ENCODE data around the gene PARM1. TPM values are rescaled to one million over a fixed set of nuclear protein-coding genes. Genes with fewer than 3 reads are reported as not detected.

The PARM1 gene
- total and polyA plus RNA-seq, 3 experiments from 2014 or later: not detected

DNA sequence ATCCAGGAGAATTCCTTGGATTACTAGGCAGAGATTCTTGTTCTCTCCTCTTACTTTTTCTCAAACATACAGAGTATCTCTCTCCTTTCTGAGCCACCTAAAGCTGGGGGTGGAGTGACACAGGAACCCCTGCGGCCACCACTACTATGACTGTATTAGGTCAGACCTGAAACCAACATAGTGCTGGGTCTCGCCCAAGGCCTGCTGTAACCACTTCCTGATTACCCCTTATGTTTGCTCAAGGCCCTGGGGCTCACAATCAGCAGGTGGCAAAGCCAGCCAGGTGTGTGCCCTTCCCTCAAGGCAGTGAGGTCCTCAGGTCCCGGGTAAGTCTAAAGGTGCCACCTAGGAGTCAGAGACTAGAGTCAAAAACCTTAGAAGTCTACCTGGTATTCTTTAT is 166.4 kb downstream of the PARM1 start:
- Histone ChIP-seq H3K27ac (ENCODE audit: low read depth, low read length) (no peak overlapping the region), H3K9me3 (ENCODE audit: low read length) (no peaks in the 10 kb centered on the region), H3K27me3 (ENCODE audit: insufficient read depth, low read length, poor library complexity, severe bottlenecking) (no peaks in the 10 kb centered on the region), H3K4me1 (ENCODE audit: insufficient read depth, low read length) (no peaks in the 10 kb centered on the region), H3K4me3 (ENCODE audit: low read length) (no peak overlapping the region), H3K36me3 (ENCODE audit: insufficient read depth, low read length) (no peaks in the 10 kb centered on the region)
- H3K9me3 Mint-ChIP-seq: peaks cover 12 to 28% (median 19%) of the 10 kb centered on the region in 5 donors
- H3K4me3 Mint-ChIP-seq: no peak overlapping the region
- POLR2A ChIA-PET: no interaction called here
- DNase-seq: no peak
- CTCF ChIA-PET: no interaction called here
- H3K27me3 Mint-ChIP-seq: peaks cover 0 to 3% of the 10 kb centered on the region in 2 donors
- H3K36me3 Mint-ChIP-seq: peaks cover 0 to 2% (median 0%) of the 10 kb centered on the region in 3 donors
- H3K27ac Mint-ChIP-seq: no peak overlapping the region
- H3K4me1 Mint-ChIP-seq: no peaks in the 10 kb centered on the region

Other genes with a start within 250 kb of the PARM1 start
- gene BTC, start 138.6 kb upstream of the PARM1 start, total RNA-seq: not detected
- not detected for gene BTC, start 138.6 kb upstream of the PARM1 start, polyA plus RNA-seq